Calu3 (cell line): ENCODE data around the gene C7orf25. TPM values are rescaled to one million over a fixed set of nuclear protein-coding genes. Genes with fewer than 3 reads are reported as not detected.

Source experiments
- BruUV-seq: library from RNA; stranded (reverse); fragments of 400-500 nt; replicated peaks from 2 replicates; lab custom pipeline; 2021; lab: Mats Ljungman, UMichigan
- CTCF ChIA-PET: fragments of 300-600 bp; sonication (Branson Sonifier 250); formaldehyde crosslinking; loops from one replicate; lab custom pipeline; 2022; ENCODE audit warnings: antibody characterized with exemption; lab: Charles Lee
- DNase-seq: peaks from one replicate; pipeline ENCODE4 v3.0.0; 2022
- H3K27ac Mint-ChIP-seq: one replicate; pipeline ENCODE4 v1.8.0; 2022; ENCODE audit warnings: mixed read lengths; ENCODE audit not compliant: unreplicated experiment
- H3K27me3 Mint-ChIP-seq: one replicate; pipeline ENCODE4 v1.8.0; 2022; ENCODE audit warnings: mixed read lengths; ENCODE audit not compliant: unreplicated experiment
- H3K36me3 Mint-ChIP-seq: one replicate; pipeline ENCODE4 v1.8.0; 2022; ENCODE audit warnings: mild to moderate bottlenecking, moderate library complexity, mixed read lengths; ENCODE audit not compliant: insufficient read depth, unreplicated experiment
- H3K4me1 Mint-ChIP-seq: one replicate; pipeline ENCODE4 v1.8.0; 2022; ENCODE audit warnings: mild to moderate bottlenecking, low read depth, mixed read lengths; ENCODE audit not compliant: unreplicated experiment
- H3K4me3 Mint-ChIP-seq: one replicate; pipeline ENCODE4 v1.8.0; 2022; ENCODE audit warnings: mild to moderate bottlenecking, low read depth, moderate library complexity, mixed read lengths; ENCODE audit not compliant: unreplicated experiment
- H3K9me3 Mint-ChIP-seq: one replicate; pipeline ENCODE4 v1.8.0; 2022; ENCODE audit warnings: low read depth, mixed read lengths; ENCODE audit not compliant: unreplicated experiment
- CTCF ChIP-seq: fragments of 200-600 bp; IDR thresholded peaks from one replicate; pipeline ENCODE4 v1.8.0; 2022; ENCODE audit warnings: antibody characterized with exemption; ENCODE audit not compliant: unreplicated experiment
- intact Hi-C: fragments of 100-400 bp; cut with micrococcal nuclease; formaldehyde crosslinking; loops from one replicate; pipeline ENCODE4 v1.10.0; 2022; ENCODE audit not compliant: unreplicated experiment
- total RNA-seq: library from RNA; stranded (reverse); gene quantifications from 2 replicates; pipeline ENCODE4 v1.2.3, GENCODE V29; 2022

Gene C7orf25
- total RNA-seq, 1 experiment from 2014 or later: 10.4 TPM

GRCh38 chr7:42939457-42940240, 27.8 kb upstream of the C7orf25 start:
- Mint-ChIP-seq H3K4me1 (no peaks in the 10 kb centered on the region), H3K27ac (no peak overlapping the region), H3K36me3 (peaks cover 15% of the 10 kb centered on the region), H3K9me3 (no peaks in the 10 kb centered on the region), H3K27me3 (no peaks in the 10 kb centered on the region), H3K4me3 (no peak overlapping the region)
- no peak for TF ChIP-seq CTCF
- no peak for DNase-seq
- intact Hi-C loops: loop anchor here (2.0 to 5.0 kb wide), 5 partner anchors 413 to 898 kb away; no protein-coding TSS in a partner anchor
- CTCF ChIA-PET: no interaction called here
- no TSS peak for BruUV-seq

GRCh38 chr7:42935861-42936260, 24.0 kb upstream of the C7orf25 start:
- BruUV-seq: no TSS peak
- H3K4me3 Mint-ChIP-seq: no peak overlapping the region
- no peaks in the 10 kb centered on the region for H3K4me1 Mint-ChIP-seq
- no peaks in the 10 kb centered on the region for H3K9me3 Mint-ChIP-seq
- TF ChIP-seq CTCF: no peak
- CTCF ChIA-PET: no interaction called here
- H3K36me3 Mint-ChIP-seq: peaks cover 39% of the 10 kb centered on the region
- H3K27me3 Mint-ChIP-seq: no peaks in the 10 kb centered on the region
- no peak overlapping the region for H3K27ac Mint-ChIP-seq
- intact Hi-C loops: no loop called here
- no peak for DNase-seq

GRCh38 chr7:42934291-42934690, 22.4 kb upstream of the C7orf25 start:
- no peak for DNase-seq
- no peak for TF ChIP-seq CTCF
- CTCF ChIA-PET: interaction anchor here (0.7 kb wide), 2 partner anchors 174 to 970 kb away, joined by 3 read pairs; no protein-coding TSS in a partner anchor
- H3K27ac Mint-ChIP-seq: no peak overlapping the region
- peaks cover 46% of the 10 kb centered on the region for H3K36me3 Mint-ChIP-seq
- peaks cover 10% of the 10 kb centered on the region for H3K4me1 Mint-ChIP-seq
- no peaks in the 10 kb centered on the region for H3K27me3 Mint-ChIP-seq
- H3K4me3 Mint-ChIP-seq: no peak overlapping the region
- H3K9me3 Mint-ChIP-seq: no peaks in the 10 kb centered on the region
- intact Hi-C loops: loop anchor here (5.0 kb wide), 1 partner anchor 658 kb away; no protein-coding TSS in a partner anchor
- no TSS peak for BruUV-seq

GRCh38 chr7:42932811-42933591, 21.1 kb upstream of the C7orf25 start:
- TF ChIP-seq CTCF: no peak
- no peak for DNase-seq
- H3K4me3 Mint-ChIP-seq: peak overlapping the region; percentile 100
- no peaks in the 10 kb centered on the region for H3K9me3 Mint-ChIP-seq
- CTCF ChIA-PET: interaction anchor here (0.6 to 2.1 kb wide), 10 partner anchors 8 to 1950 kb away, joined by 3 to 12 read pairs (median 5); partner anchors contain the start of genes C7orf25 and STK17A
- BruUV-seq: no TSS peak
- peaks cover 46% of the 10 kb centered on the region for H3K36me3 Mint-ChIP-seq
- H3K27ac Mint-ChIP-seq: peak overlapping the region; percentile 99
- intact Hi-C loops: loop anchor here (5.0 kb wide), 1 partner anchor 659 kb away; no protein-coding TSS in a partner anchor
- peaks cover 23% of the 10 kb centered on the region for H3K4me1 Mint-ChIP-seq
- no peaks in the 10 kb centered on the region for H3K27me3 Mint-ChIP-seq
